ENCODE data around the gene AZIN2. TPM values are rescaled to one million over a fixed set of nuclear protein-coding genes. Genes with fewer than 3 reads are reported as not detected.
"Not testable (repeated sequence)": the region's sequence is repeated elsewhere in the genome, so short reads cannot be mapped to it uniquely, and the experiment has no call there.

The AZIN2 gene
- 1 to 10 TPM; 1.2 to 2.1 TPM for total RNA-seq

DNA sequence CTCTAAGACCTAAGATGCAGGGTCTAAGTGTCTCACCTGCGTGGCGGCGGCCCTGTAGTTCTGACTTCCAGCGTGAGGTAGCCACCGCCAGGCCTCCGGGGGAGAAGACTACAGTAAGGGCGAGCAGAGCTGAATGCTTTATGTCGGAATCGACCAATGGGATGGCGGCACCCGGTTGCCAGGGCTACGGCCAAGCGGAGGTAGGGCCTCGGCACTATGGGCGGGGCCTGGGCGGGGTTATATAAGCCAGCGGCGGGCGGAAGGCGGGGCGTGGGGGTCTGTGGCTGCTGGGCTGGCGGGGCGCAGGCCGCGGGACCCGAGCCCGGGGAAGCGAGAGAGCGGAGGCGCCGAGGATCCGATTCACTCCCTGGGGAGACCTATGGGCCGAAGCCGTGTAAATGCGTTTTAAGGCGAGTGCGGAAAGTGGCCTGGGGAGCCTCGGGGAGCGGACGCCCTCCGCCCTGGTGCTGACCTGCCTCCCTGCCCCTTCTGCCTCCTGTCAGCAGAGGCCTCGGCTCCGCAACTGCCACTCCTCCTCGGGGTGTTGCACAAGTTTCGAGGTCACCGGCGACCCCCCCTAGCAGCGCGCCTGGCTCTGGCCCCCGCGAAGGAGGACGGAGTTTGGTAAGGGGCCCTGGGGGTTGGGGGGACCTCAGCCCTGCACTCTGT lies at the start of gene AZIN2:
Gene AZIN2, plus strand, starts transcription at position 269 of the 669 bp plus-strand sequence. CDS start 1,097 bp downstream, outside the sequence.
- DNase-seq (ENCODE audit: low spot score in 2 of 2): peak; percentile 91 to 98
- H3K9me3 Mint-ChIP-seq: no peaks in the 10 kb centered on the region
- peak; percentile 99 to 100 for ATAC-seq
- H3K27ac Mint-ChIP-seq: peak within 1 kb of the TSS; percentile 46 to 56
- no peaks in the 10 kb centered on the region for H3K36me3 Mint-ChIP-seq

DNA sequence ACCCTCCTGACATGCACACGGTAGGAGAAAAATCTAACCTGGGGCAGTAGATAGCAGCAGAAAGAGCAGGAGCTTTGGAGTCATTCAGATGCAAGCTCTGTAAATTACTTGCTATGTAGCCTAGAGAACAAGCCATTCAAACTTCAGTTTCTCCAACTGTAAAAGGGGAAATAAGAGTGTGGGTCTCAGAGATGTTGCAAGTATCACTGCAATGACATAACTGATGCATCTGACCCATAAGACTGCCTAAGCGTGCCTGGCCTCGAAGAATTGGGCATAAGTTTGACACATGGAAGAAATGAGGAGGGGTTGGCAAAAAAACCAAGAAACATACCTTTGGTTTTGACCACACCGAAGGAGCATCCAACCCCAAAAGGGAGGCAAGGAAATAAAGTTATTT lies 49.4 kb upstream of the AZIN2 start:
- DNase-seq (ENCODE audit: low spot score in 2 of 2): no peak
- H3K36me3 Mint-ChIP-seq: peaks cover 20 to 60% of the 10 kb centered on the region in 2 donors
- no peak overlapping the region for H3K27ac Mint-ChIP-seq
- ATAC-seq: no peak
- no peaks in the 10 kb centered on the region for H3K9me3 Mint-ChIP-seq

- peak overlapping the region in 1 of 2 donors; percentile 16 for H3K27ac Mint-ChIP-seq
- peaks cover 28 to 68% of the 10 kb centered on the region in 2 donors for H3K36me3 Mint-ChIP-seq
Measured at GRCh38 chr1:33032126-33032869, 48.7 kb upstream of the AZIN2 start.

DNA sequence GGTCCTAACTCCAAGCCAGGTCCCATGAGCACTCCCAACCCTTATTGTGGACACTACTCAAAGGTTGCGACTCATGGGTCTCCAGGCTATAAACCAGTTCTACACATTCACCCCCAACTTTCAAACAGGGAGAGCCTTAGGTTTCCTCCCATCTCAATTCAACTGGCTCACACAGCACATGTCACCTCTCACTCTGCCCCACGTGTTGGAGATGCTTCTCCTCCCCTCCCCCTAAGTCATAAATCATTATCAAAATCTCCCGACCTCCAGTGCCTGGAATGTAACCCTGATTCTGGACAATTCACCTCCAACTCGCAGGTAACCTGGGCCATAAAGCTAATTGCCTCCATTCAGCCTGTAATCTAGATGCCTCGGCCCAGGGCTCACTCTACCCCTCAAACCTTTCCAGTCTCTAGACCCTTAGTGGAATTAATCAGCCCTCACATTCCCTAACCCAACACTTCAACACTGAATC lies 44.9 kb upstream of the AZIN2 start:
- DNase-seq (ENCODE audit: low spot score in 2 of 2): peak in 1 of 2 donors; percentile 5
- peak; percentile 2 to 5 for ATAC-seq
- H3K27ac Mint-ChIP-seq: peak overlapping the region; percentile 94 to 97

More at GRCh38 chr1:33032126-33032869, 48.7 kb upstream of the AZIN2 start:
- ATAC-seq (no peak), DNase-seq (ENCODE audit: low spot score in 2 of 2) (no peak)
- peaks cover 0 to 5% of the 10 kb centered on the region in 2 donors for H3K9me3 Mint-ChIP-seq

DNA sequence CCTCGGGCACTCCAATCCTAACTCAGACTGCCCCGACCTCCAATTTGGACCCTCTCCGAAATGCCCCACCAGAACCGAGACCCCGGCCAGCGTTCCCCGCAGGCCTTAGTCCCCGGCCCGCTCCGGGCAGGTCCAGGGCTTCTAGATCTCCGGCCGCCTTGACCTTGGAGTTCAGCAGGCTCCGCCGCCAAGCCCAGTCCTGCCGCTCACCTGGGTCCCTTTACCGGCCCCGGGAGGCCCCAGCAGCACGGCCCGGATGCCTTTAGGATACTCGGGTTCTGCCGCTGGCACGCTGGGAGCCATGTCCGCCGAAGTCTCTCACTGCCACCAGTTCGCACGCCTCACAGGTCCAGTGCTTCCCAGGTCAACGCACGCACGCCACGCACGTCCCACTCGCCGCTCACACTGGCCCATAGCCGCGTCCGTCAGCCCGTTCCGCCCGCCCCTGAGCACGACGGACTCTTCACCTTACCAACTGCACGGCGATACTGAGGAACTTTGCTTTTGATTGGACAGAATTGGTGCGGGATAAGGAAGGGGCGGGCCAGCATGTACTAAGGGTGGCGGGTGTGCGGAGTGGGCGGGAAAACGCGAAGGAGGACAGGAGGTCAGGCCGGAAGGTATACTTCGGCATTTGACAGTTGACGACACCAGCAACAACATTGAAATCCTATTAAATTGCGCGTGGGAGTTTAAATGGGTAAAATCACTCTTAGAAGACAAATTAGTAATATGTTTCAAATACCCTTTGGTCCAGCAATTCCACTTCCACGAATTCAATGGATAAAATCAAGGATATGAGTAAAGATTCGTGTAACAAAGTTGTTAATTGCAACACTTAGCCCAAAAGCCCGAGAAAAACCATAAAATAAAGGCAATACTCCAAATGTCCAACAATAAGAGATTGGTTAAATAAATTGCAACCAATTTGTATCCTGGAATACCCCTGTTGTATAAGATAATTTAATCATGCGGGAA lies 44.1 kb upstream of the AZIN2 start, which contains the start of gene AK2:
Gene AK2, minus strand, starts transcription at position 358 of the 978 bp plus-strand sequence. Its CDS starts 55 bp downstream, at position 303.
- Mint-ChIP-seq H3K27ac (peak within 1 kb of the TSS; percentile 94 to 97), H3K9me3 (peaks cover 0 to 5% of the 10 kb centered on the region in 2 donors), H3K36me3 (peaks cover 27 to 44% of the 10 kb centered on the region in 2 donors)
- DNase-seq (ENCODE audit: low spot score in 2 of 2) (peak; percentile 91 to 97), ATAC-seq (peak; percentile 99 to 100)

More for the DNA sequence above, 44.9 kb upstream of the AZIN2 start:
- Mint-ChIP-seq H3K36me3 (peaks cover 28 to 52% of the 10 kb centered on the region in 2 donors), H3K9me3 (peaks cover 0 to 5% of the 10 kb centered on the region in 2 donors)

DNA sequence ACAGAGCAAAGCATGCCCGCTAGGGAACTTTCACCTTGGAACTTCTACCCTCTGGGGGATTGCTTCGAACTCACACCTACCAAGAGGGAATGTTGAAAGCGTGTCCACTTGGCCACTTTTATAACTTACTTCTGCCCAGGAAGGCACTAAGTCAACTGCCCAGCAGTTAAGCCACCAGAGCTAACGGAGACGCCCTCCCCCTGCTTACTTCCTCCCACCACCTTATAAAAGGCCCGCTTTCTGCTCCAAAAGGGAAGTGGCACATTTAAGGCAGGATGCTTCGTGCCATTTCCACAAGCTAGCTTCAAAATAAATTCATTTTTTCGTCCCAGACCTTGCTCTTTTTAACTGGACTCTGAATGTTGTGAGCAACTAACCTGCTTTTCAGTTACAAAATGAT lies 41.1 kb upstream of the AZIN2 start:
- ATAC-seq (no peak), DNase-seq (ENCODE audit: low spot score in 2 of 2) (no peak)
- H3K9me3 Mint-ChIP-seq: peaks cover 0 to 5% of the 10 kb centered on the region in 2 donors
- peaks cover 16 to 25% of the 10 kb centered on the region in 2 donors for H3K36me3 Mint-ChIP-seq
- peak overlapping the region in 1 of 2 donors; percentile 70 for H3K27ac Mint-ChIP-seq

DNA sequence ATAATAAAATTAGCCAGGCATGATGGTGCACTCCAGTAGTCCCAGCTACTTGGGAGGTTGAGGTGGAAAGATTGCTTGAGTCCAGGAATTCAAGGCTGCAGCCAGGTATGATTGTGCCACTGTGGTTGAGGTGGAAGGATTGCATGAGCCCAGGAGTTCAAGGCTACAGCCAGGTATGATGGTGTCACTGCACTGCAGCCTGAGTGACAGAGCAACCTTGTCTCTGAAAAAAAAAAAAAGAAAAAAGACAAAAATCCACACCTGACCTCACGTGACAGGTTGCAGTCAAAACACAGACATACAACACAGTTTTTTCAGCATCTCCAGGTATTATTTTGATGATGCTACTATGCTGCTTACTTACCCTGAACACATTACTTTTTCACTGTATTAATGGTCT lies 39.9 kb upstream of the AZIN2 start:
- no peak for DNase-seq (ENCODE audit: low spot score in 2 of 2)
- no peak overlapping the region for H3K27ac Mint-ChIP-seq
- ATAC-seq: no peak
- peaks cover 13% of the 10 kb centered on the region in 2 donors for H3K36me3 Mint-ChIP-seq
- H3K9me3 Mint-ChIP-seq: peaks cover 0 to 5% of the 10 kb centered on the region in 2 donors

GRCh38 chr1:33042831-33043230 lies 38.1 kb upstream of the AZIN2 start:
- no peak overlapping the region for H3K27ac Mint-ChIP-seq
- H3K9me3 Mint-ChIP-seq: no peaks in the 10 kb centered on the region
- DNase-seq (ENCODE audit: low spot score in 2 of 2): no peak
- no peak for ATAC-seq
- no peaks in the 10 kb centered on the region for H3K36me3 Mint-ChIP-seq

DNA sequence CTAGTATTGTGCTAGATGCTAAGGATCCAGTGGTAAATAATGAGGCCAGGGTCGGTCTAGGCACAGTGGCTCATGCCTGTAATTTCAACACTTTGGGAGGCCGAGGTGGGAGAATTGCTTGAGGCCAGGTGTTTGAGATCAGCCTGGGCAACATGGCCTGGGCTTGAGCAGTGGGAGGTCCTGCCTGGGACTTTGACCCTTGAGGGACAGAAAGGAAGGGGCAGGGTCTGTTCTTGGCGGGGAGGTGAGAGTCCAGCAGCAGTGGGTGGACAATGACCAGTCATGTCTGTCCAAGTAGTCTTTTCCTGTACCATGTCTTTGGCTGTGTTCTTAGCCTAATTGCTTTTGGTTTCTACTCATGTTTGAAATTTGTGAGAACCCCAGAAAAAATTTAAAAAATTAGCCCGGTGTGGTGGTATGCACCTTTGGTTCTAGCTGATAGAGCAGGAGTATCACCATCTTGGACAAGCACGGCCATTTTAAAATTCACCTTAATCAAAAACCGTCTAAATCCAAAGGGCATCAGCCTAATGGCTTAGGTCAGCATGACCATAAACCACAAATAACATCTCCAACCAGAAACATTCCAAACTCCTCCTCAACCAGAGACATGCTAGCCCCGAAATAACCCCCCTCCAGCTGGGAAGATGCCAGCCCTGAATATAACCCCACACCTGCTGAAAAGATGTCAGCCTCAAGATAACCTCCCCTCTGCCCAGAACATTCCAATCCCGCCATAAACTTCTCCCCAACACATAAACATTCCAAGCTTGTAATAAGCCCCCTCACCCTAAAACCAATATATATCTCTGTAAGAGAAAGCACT lies 37.5 kb upstream of the AZIN2 start:
- ATAC-seq (no peak), DNase-seq (ENCODE audit: low spot score in 2 of 2) (no peak)
- Mint-ChIP-seq H3K9me3 (no peaks in the 10 kb centered on the region), H3K36me3 (no peaks in the 10 kb centered on the region), H3K27ac (no peak overlapping the region)

DNA sequence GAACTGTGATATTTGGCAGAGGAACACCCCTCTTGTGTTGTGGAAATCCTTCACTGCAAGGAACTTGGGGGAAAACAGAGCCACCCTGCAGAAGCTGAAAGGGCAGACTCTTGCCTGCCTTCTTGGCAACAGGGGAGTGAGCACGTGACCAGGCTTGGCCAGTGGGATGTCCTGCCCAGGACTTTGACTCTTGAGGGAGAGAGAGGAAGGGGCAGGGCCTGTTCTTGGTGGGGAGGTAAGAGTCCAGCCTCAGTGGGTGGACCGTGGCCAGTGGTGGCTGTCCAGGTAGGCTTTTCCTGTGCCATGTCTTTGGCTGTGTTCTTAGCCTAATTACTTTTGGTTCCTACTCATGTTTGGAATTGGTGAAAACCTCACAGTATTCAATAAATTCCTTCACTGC lies 35.7 kb upstream of the AZIN2 start:
- H3K9me3 Mint-ChIP-seq: no peaks in the 10 kb centered on the region
- no peak for ATAC-seq
- H3K27ac Mint-ChIP-seq: no peak overlapping the region
- H3K36me3 Mint-ChIP-seq: no peaks in the 10 kb centered on the region
- DNase-seq (ENCODE audit: low spot score in 2 of 2): no peak

DNA sequence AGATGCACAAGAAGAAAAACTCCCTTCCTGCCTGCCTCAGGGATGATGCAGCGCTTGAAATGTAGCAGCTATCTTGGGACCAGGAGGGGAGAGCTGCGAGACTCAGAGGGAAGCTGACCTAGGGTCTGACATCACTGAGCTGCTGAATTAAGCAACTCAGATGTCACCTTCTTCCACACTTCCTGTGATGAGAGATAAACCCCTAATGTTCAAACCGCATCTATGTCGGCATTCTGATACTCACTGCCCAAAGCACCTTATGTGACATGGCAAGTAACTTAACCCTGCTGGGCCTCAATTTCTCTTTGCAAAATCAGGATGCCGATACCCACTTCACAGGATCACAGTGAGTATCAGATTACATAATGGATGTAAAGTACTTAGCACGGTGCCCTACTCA lies 35.1 kb upstream of the AZIN2 start:
- Mint-ChIP-seq H3K27ac (no peak overlapping the region), H3K9me3 (no peaks in the 10 kb centered on the region)
- DNase-seq (ENCODE audit: low spot score in 2 of 2): no peak

GRCh38 chr1:33046234-33046633 lies 34.7 kb upstream of the AZIN2 start:
- DNase-seq (ENCODE audit: low spot score in 2 of 2); H3K27ac Mint-ChIP-seq; H3K36me3 Mint-ChIP-seq; H3K9me3 Mint-ChIP-seq; ATAC-seq: not testable (repeated sequence)

More for the DNA sequence above, 35.1 kb upstream of the AZIN2 start:
- no peaks in the 10 kb centered on the region for H3K36me3 Mint-ChIP-seq
- ATAC-seq: peak in 1 of 2 donors; percentile 52

GRCh38 chr1:33047290-33047689 lies 33.7 kb upstream of the AZIN2 start:
- no peak for ATAC-seq
- no peaks in the 10 kb centered on the region for H3K36me3 Mint-ChIP-seq

GRCh38 chr1:33047839-33048305 lies 33.1 kb upstream of the AZIN2 start:
- DNase-seq (ENCODE audit: low spot score in 2 of 2) (no peak), ATAC-seq (no peak)
- Mint-ChIP-seq H3K9me3 (no peaks in the 10 kb centered on the region), H3K27ac (no peak overlapping the region), H3K36me3 (no peaks in the 10 kb centered on the region)

More at GRCh38 chr1:33047290-33047689, 33.7 kb upstream of the AZIN2 start:
- Mint-ChIP-seq H3K9me3 (no peaks in the 10 kb centered on the region), H3K27ac (no peak overlapping the region)
- no peak for DNase-seq (ENCODE audit: low spot score in 2 of 2)

DNA sequence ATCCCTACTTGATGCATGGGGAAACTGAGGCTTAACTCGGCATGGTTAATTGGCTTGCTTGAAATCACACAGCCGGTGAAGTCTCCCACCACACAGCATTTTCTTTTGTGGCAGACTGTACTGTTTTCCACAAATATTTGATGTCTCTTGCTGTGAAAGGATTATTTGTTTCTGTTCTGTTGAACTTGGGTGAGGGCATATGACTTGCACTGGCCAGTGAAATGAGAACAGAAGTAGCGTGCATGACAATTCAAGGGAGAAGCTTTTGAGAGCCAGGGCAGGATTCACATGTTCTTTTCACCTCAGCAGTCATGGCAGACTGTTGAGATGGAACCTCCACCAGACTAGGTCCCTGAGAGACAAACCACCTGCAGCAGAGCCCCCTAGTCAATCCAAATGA lies 32.5 kb upstream of the AZIN2 start:
- ATAC-seq: no peak
- Mint-ChIP-seq H3K27ac (no peak overlapping the region), H3K36me3 (no peaks in the 10 kb centered on the region)

More for the DNA sequence above, 32.5 kb upstream of the AZIN2 start:
- no peak for DNase-seq (ENCODE audit: low spot score in 2 of 2)
- H3K9me3 Mint-ChIP-seq: no peaks in the 10 kb centered on the region
